Lower lobe of right lung (tissue), 2 donors: ENCODE results near the gene STK4. TPM values are rescaled to one million over a fixed set of nuclear protein-coding genes. Genes with fewer than 3 reads are reported as not detected.

Source experiments
- ATAC-seq, 2 donors: fragments of 200-7000 bp; cut with Tn5 transposase; one replicate each; pipeline ENCODE4 v1.9.1; 2020 to 2022; ENCODE audit warnings: mild to moderate bottlenecking in 2 of 2, moderate library complexity in 2 of 2
- DNase-seq: peaks from one replicate; pipeline ENCODE4 v3.0.0-alpha.2; 2020
- H3K27ac ChIP-seq: fragments of 200-600 bp; one replicate; pipeline ENCODE4 v1.8.0; 2022
- H3K27me3 ChIP-seq: fragments of 200-600 bp; one replicate; pipeline ENCODE4 v1.8.0; 2022; ENCODE audit warnings: low read depth
- H3K36me3 ChIP-seq: fragments of 200-600 bp; one replicate; pipeline ENCODE4 v1.8.0; 2022; ENCODE audit warnings: mild to moderate bottlenecking
- H3K4me1 ChIP-seq: fragments of 200-600 bp; one replicate; pipeline ENCODE4 v1.8.0; 2022
- H3K4me3 ChIP-seq: fragments of 200-600 bp; one replicate; pipeline ENCODE4 v1.8.0; 2022; ENCODE audit warnings: mild to moderate bottlenecking
- H3K9me3 ChIP-seq: fragments of 200-600 bp; one replicate; pipeline ENCODE4 v1.8.0; 2022
- CTCF ChIP-seq: fragments of 200-600 bp; IDR thresholded peaks from one replicate; pipeline ENCODE4 v1.8.0; 2022; ENCODE audit warnings: antibody characterized with exemption, mild to moderate bottlenecking
- intact Hi-C: fragments of 100-400 bp; cut with DNase I; formaldehyde crosslinking; loops from one replicate; pipeline ENCODE4 v1.11.0; 2022
- total RNA-seq: library from RNA; stranded (reverse); fragmentation: NEBNext Ultra II Directional; extraction: Animal tissue kit (Norgen Biotek cat#: 25700); gene quantifications from one replicate; pipeline ENCODE4 v1.2.1, GENCODE V29; 2021
- donor health status: DM: no; HTN: yes; CAD: no; lungs with severe emphysema.

STK4 gene
- total RNA-seq, 1 donor from 2014 or later: 73.4 TPM

DNA sequence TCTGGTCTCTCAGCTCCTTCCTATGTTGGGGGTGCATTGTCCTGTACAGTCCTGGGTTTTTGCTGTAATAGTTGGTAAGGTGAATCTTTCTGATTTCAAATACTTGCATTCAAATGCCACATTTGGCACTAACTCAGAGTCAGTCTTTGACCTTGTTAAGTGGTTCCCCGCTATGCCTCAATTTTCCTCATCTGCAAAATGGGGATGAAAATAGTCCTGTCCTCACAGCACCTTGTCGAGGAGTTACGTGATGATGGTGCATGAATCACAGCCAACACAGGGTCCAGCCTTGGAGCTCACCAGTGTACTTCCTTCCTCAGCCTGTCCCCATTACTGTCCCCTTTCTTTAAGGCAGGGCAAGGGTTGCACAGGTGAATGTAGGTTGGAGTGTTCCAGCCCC, 147.6 kb downstream of the STK4 start:
- ATAC-seq: no peak
- Histone ChIP-seq H3K27ac (no peak overlapping the region), H3K4me3 (no peak overlapping the region), H3K9me3 (no peaks in the 10 kb centered on the region), H3K27me3 (no peaks in the 10 kb centered on the region), H3K36me3 (no peaks in the 10 kb centered on the region), H3K4me1 (no peaks in the 10 kb centered on the region)
- DNase-seq: no peak
- TF ChIP-seq CTCF: no peak
- intact Hi-C loops: no loop called here

DNA sequence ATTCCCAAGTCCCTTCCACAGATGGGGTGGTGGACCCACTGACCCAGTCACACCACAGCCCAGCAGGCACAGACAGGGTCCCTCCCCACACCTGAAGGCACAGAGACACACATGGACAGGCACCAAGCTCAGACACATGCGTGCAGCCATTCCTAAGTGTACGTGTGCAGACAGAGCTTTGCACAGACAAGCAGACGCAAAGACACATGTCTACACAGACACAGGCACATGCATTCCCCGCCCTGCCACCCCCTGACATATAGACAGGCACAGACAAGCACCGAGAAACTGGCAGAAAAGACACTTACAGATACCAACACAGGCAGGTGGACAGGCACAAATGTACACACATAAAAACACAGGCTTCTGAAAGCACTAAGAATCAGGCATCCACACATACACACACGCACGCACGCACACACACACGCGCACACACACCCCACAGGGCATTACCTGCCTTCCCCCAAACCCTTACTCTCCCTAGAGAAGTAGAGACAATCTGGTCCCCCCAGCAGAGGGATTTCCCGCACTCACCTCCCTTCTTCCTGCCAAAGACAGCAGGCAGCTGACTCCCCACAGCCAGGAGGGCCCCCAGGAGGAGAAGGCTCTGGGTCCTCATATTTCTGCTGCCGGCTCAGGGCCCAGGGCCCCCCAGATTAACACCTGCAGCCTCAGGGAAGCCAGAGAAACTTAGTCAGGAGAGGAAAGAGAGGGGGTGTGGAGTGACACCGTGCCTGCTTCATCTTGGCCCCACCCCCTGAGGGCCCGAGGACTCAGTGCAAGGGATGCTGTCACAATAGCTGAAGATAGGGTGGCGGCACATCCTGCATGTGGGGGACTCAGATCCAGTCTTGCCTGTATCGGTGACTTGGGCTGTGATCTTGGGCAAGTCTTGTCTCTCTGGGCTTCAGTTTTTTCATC, 148.4 kb downstream of the STK4 start, which contains the start of gene WFDC5:
Gene WFDC5 (minus strand): TSS at position 710 of the 921 bp plus-strand sequence. CDS start 91 bp downstream, at position 619.
- ATAC-seq: no peak
- Histone ChIP-seq H3K36me3 (no peaks in the 10 kb centered on the region), H3K27ac (no peak within 1 kb of the TSS), H3K27me3 (no peaks in the 10 kb centered on the region), H3K4me1 (no peaks in the 10 kb centered on the region), H3K4me3 (no peak within 1 kb of the TSS), H3K9me3 (no peaks in the 10 kb centered on the region)
- DNase-seq: no peak
- intact Hi-C loops: no loop called here
- no peak for TF ChIP-seq CTCF

DNA sequence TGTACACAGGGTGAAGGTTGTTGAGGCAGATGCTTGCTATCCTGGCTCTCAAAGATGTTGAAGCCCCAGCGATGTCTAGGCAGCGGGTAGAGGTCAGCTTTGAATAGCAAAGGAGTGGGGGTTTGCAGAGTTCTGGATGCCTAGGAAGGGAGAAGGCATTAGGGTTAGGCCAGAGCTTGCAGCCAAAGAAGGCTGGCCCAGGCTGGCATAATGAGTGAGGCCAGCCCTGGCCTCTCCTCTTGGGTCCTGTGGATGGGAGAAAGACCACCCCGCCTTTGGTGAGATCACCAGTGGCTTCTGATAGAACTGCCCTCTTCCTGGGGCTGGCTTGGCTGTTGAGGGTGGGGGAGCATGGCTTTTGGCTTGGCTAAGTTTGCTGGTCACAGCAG, 149.1 kb downstream of the STK4 start:
- no peak for DNase-seq
- no peaks in the 10 kb centered on the region for H3K27me3 ChIP-seq
- TF ChIP-seq CTCF: no peak

DNA sequence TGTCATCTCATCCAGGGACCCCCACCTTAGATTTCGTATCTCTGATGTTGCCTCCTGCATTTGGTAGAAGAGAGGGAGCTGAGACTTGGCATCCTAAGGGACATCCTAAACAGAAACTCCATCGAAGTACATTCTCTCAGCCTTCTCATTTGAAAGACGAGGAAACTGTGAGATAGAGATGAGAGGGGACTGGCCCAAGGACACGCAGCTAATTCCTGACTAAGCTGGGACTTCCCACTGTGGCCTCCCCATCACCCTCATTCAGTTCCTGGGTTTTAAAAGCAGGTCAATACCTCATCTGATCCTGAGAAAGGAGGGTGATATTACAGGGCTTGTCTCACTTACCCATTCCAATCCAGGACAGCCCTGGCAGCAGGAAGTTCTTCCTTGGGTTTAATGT, 149.5 kb downstream of the STK4 start:
- intact Hi-C loops: no loop called here
- H3K27ac ChIP-seq: no peak overlapping the region
- H3K36me3 ChIP-seq: no peaks in the 10 kb centered on the region
- TF ChIP-seq CTCF: no peak
- ATAC-seq (no peak), DNase-seq (no peak)
- H3K9me3 ChIP-seq: no peaks in the 10 kb centered on the region
- H3K4me3 ChIP-seq: no peak overlapping the region
- H3K4me1 ChIP-seq: no peaks in the 10 kb centered on the region
- H3K27me3 ChIP-seq: no peaks in the 10 kb centered on the region

More for the DNA sequence above, 149.1 kb downstream of the STK4 start:
- intact Hi-C loops: no loop called here
- Histone ChIP-seq H3K36me3 (no peaks in the 10 kb centered on the region), H3K4me1 (no peaks in the 10 kb centered on the region), H3K27ac (no peak overlapping the region), H3K9me3 (no peaks in the 10 kb centered on the region), H3K4me3 (no peak overlapping the region)
- no peak for ATAC-seq

- no peak for DNase-seq
- peak; percentile 64 to 79 for ATAC-seq
- no peaks in the 10 kb centered on the region for H3K27me3 ChIP-seq
- H3K36me3 ChIP-seq: no peaks in the 10 kb centered on the region
- no peaks in the 10 kb centered on the region for H3K4me1 ChIP-seq
- no peak for TF ChIP-seq CTCF
- intact Hi-C loops: no loop called here
- no peak overlapping the region for H3K4me3 ChIP-seq
- no peaks in the 10 kb centered on the region for H3K9me3 ChIP-seq
- no peak overlapping the region for H3K27ac ChIP-seq
Measured at GRCh38 chr20:45117581-45117980, 151.3 kb downstream of the STK4 start.
